Neural cell (in vitro differentiated cells): Measurements from ENCODE around the gene HRH2.

Experiments used
- EP300 ChIP-seq: fragments of 450-650 bp; conservative IDR thresholded peaks from 2 replicates; pipeline ENCODE4 v1.6.1; 2014; ENCODE audit warnings: antibody characterized with exemption, mild to moderate bottlenecking, moderate library complexity; ENCODE audit not compliant: poor library complexity, severe bottlenecking
- EZH2 ChIP-seq: fragments of 200-600, 300-800 bp; shearing (Covaris generic), sonication (generic); IDR thresholded peaks from 2 replicates; pipeline ENCODE4 v1.6.1; 2014; ENCODE audit warnings: antibody characterized with exemption, low read length, borderline replicate concordance, mild to moderate bottlenecking; ENCODE audit not compliant: insufficient read depth, poor library complexity, severe bottlenecking
- MXI1 ChIP-seq: fragments of 450-650 bp; conservative IDR thresholded peaks from 2 replicates; pipeline ENCODE4 v1.6.1; 2014; ENCODE audit warnings: antibody characterized with exemption, mild to moderate bottlenecking; ENCODE audit not compliant: poor library complexity, severe bottlenecking
- POLR2AphosphoS5 ChIP-seq: IDR thresholded peaks from 2 replicates; pipeline ENCODE4 v1.6.1; 2012
- RAD21 ChIP-seq: fragments of 450-650 bp; conservative IDR thresholded peaks from 2 replicates; pipeline ENCODE4 v1.6.1; 2014; ENCODE audit warnings: antibody characterized with exemption, mild to moderate bottlenecking, moderate library complexity
- SMC3 ChIP-seq: fragments of 450-650 bp; conservative IDR thresholded peaks from 2 replicates; pipeline ENCODE4 v1.6.1; 2014; ENCODE audit warnings: antibody characterized with exemption, mild to moderate bottlenecking, moderate library complexity; ENCODE audit not compliant: poor library complexity
- TAF1 ChIP-seq: IDR thresholded peaks from 2 replicates; pipeline ENCODE4 v1.6.1; 2012; ENCODE audit warnings: low read depth
- TF ChIP-seq, protein P1 (sequence below): IDR thresholded peaks from 2 replicates; pipeline ENCODE4 v1.6.1; 2012; ENCODE audit warnings: borderline replicate concordance
- TF ChIP-seq, protein P2 (sequence below): fragments of 450-650 bp; IDR thresholded peaks from 2 replicates; pipeline ENCODE4 v1.5.1; 2014; ENCODE audit warnings: antibody characterized with exemption, mild to moderate bottlenecking, moderate library complexity; ENCODE audit not compliant: poor library complexity, severe bottlenecking

DNA sequence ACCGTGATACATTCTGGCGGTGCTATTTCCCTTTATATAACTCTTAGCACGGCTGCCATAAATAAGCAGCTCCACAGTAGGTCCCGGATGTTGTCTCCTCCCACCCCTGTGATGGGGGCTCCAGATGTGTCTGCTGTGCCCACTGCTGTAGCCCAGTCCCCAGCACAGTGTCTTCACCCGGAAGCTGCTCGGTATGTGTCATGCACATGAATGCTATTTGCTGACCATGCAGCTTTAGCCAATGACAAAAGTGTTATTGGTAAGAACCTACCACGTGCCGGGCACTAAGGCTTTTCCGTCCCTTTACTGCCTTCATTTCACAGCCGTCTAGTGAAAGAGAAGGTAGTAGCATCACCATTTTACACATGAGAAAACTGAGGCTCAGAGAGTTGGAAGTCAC, 20.2 kb downstream of the HRH2 start:
- TF ChIP-seq, protein P1, sequence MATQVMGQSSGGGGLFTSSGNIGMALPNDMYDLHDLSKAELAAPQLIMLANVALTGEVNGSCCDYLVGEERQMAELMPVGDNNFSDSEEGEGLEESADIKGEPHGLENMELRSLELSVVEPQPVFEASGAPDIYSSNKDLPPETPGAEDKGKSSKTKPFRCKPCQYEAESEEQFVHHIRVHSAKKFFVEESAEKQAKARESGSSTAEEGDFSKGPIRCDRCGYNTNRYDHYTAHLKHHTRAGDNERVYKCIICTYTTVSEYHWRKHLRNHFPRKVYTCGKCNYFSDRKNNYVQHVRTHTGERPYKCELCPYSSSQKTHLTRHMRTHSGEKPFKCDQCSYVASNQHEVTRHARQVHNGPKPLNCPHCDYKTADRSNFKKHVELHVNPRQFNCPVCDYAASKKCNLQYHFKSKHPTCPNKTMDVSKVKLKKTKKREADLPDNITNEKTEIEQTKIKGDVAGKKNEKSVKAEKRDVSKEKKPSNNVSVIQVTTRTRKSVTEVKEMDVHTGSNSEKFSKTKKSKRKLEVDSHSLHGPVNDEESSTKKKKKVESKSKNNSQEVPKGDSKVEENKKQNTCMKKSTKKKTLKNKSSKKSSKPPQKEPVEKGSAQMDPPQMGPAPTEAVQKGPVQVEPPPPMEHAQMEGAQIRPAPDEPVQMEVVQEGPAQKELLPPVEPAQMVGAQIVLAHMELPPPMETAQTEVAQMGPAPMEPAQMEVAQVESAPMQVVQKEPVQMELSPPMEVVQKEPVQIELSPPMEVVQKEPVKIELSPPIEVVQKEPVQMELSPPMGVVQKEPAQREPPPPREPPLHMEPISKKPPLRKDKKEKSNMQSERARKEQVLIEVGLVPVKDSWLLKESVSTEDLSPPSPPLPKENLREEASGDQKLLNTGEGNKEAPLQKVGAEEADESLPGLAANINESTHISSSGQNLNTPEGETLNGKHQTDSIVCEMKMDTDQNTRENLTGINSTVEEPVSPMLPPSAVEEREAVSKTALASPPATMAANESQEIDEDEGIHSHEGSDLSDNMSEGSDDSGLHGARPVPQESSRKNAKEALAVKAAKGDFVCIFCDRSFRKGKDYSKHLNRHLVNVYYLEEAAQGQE = no peak
- TF ChIP-seq, protein P2, sequence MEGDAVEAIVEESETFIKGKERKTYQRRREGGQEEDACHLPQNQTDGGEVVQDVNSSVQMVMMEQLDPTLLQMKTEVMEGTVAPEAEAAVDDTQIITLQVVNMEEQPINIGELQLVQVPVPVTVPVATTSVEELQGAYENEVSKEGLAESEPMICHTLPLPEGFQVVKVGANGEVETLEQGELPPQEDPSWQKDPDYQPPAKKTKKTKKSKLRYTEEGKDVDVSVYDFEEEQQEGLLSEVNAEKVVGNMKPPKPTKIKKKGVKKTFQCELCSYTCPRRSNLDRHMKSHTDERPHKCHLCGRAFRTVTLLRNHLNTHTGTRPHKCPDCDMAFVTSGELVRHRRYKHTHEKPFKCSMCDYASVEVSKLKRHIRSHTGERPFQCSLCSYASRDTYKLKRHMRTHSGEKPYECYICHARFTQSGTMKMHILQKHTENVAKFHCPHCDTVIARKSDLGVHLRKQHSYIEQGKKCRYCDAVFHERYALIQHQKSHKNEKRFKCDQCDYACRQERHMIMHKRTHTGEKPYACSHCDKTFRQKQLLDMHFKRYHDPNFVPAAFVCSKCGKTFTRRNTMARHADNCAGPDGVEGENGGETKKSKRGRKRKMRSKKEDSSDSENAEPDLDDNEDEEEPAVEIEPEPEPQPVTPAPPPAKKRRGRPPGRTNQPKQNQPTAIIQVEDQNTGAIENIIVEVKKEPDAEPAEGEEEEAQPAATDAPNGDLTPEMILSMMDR = no peak
- TF ChIP-seq RAD21 (no peak), TAF1 (no peak), POLR2AphosphoS5 (no peak), EZH2 (no peak), EP300 (no peak), SMC3 (no peak), MXI1 (no peak)
